Panc1 (cell line): Measurements from ENCODE around the gene TMC4. TPM values are rescaled to one million over a fixed set of nuclear protein-coding genes. Genes with fewer than 3 reads are reported as not detected.

Experiments
- ATAC-seq: fragments of 200-7000 bp; cut with Tn5 transposase; 2 replicates; pipeline ENCODE4 v1.9.1; 2020; ENCODE audit warnings: mild to moderate bottlenecking, moderate library complexity
- BruUV-seq: library from RNA; stranded (reverse); fragments of 400-500 nt; replicated peaks from 2 replicates; lab custom pipeline; 2021; lab: Mats Ljungman, UMichigan
- CTCF ChIA-PET: fragments of 300-600 bp; sonication (Branson Sonifier 250); formaldehyde crosslinking; loops from one replicate; lab custom pipeline; 2022; ENCODE audit warnings: antibody characterized with exemption; lab: Charles Lee
- POLR2A ChIA-PET: fragments of 300-600 bp; sonication (Branson Sonifier 250); formaldehyde crosslinking; loops from one replicate; lab custom pipeline; 2022; ENCODE audit warnings: antibody characterized with exemption; lab: Charles Lee
- DNase-seq: peaks from one replicate; pipeline ENCODE4 v3.0.0-alpha.2; 2010; ENCODE audit warnings: low read depth, low spot score
- H3K27ac ChIP-seq: 2 replicates; pipeline ENCODE4 v1.5.1; 2011; ENCODE audit warnings: mild to moderate bottlenecking, low read length, inconsistent platforms
- H3K27me3 ChIP-seq: fragments of 200-500 bp; sonication (Bioruptor generic); 2 replicates; pipeline ENCODE4 v1.6.0; 2014; ENCODE audit warnings: low read length, inconsistent platforms; ENCODE audit not compliant: control insufficient read depth, insufficient read depth
- H3K36me3 ChIP-seq: fragments of 200-500 bp; sonication (Bioruptor generic); 2 replicates; pipeline ENCODE4 v1.5.1; 2014; ENCODE audit warnings: inconsistent platforms, mild to moderate bottlenecking, low read length, moderate library complexity; ENCODE audit not compliant: control insufficient read depth, insufficient read depth
- H3K4me1 ChIP-seq: 2 replicates; pipeline ENCODE4 v1.5.1; 2011; ENCODE audit warnings: inconsistent platforms, mild to moderate bottlenecking, low read length, moderate library complexity; ENCODE audit not compliant: control insufficient read depth, insufficient read depth
- H3K4me3 ChIP-seq, 2 experiments: 2 replicates each; pipeline ENCODE4 v1.5.1; 2011 to 2012; ENCODE audit warnings: low read depth in 2 of 2, low read length in 2 of 2, mild to moderate bottlenecking in 2 of 2, inconsistent platforms in 1 of 2, moderate library complexity in 1 of 2
- H3K9me3 ChIP-seq: fragments of 200-500 bp; sonication (Bioruptor generic); 2 replicates; pipeline ENCODE4 v1.5.1; 2014; ENCODE audit warnings: low read depth, mild to moderate bottlenecking, inconsistent platforms, low read length, moderate library complexity; ENCODE audit not compliant: control insufficient read depth, insufficient read depth
- CTCF ChIP-seq: fragments of 450-650 bp; IDR thresholded peaks from 2 replicates; pipeline ENCODE4 v1.5.1; 2017; ENCODE audit warnings: mild to moderate bottlenecking
- POLR2AphosphoS5 ChIP-seq: IDR thresholded peaks from 2 replicates; pipeline ENCODE4 v1.6.1; 2012; ENCODE audit warnings: mild to moderate bottlenecking, low read depth, low read length, moderate library complexity
- SIN3A ChIP-seq: IDR thresholded peaks from 2 replicates; pipeline ENCODE4 v1.6.1; 2012; ENCODE audit warnings: low read depth, mild to moderate bottlenecking, low read length, moderate library complexity, borderline replicate concordance; ENCODE audit not compliant: insufficient read depth
- TCF7L2 ChIP-seq: IDR thresholded peaks from 2 replicates; pipeline ENCODE4 v1.6.1; 2011; ENCODE audit warnings: mild to moderate bottlenecking, low read depth, low read length, inconsistent platforms
- in situ Hi-C: cut with HindIII; loops from 2 replicates; pipeline ENCODE4 v1.10.0; 2016; ENCODE audit warnings: low sequenced_read_pairs, low pct_unique_long_range_greater_than_20kb
- intact Hi-C: fragments of 100-400 bp; cut with micrococcal nuclease; formaldehyde crosslinking; loops from one replicate; pipeline ENCODE4 v1.10.0; 2022; ENCODE audit not compliant: unreplicated experiment
- total RNA-seq: library from RNA; stranded (reverse); gene quantifications from one replicate; pipeline ENCODE4 v1.2.1, GENCODE V29; 2021; ENCODE audit not compliant: unreplicated experiment
- TF ChIP-seq, protein P1 (sequence below), 2 experiments: IDR thresholded peaks; 2 replicates each; pipeline ENCODE4 v1.6.1; 2011 to 2012; ENCODE audit warnings: low read depth in 2 of 2, control low read depth in 1 of 2, low read length in 1 of 2, mild to moderate bottlenecking in 1 of 2, moderate library complexity in 1 of 2; ENCODE audit not compliant: insufficient read depth in 1 of 2

Gene TMC4
- total RNA-seq, 1 experiment from 2014 or later: 5.1 TPM

DNA sequence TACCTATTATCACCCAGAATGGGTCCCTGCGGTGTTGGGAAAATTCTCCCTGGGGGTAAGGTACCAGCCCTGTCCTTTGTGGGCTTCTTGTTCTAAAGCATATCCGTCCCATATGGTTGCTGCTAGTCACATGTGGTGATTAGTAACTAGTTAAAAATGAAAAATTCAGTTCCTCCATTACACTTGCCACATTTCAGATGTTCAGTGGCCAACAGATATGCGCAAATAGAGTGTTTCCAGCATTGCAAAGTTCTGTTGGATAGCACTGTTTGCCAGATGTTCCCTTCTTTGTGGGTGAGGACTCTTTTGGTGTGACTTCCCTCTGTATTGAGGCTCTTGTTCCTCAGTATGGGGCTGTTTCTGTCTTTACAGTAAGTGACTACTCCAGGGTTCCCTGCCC is 31.6 kb downstream of the TMC4 start:
- DNase-seq (no peak), ATAC-seq (no peak)
- no TSS peak for BruUV-seq
- in situ Hi-C loops: no loop called here
- H3K27me3 ChIP-seq: no peaks in the 10 kb centered on the region
- ChIA-PET POLR2A (interaction anchor here (0.6 kb wide), 1 partner anchor 25 kb away, joined by 4 read pairs; no protein-coding TSS in a partner anchor), CTCF (no interaction called here)
- TF ChIP-seq CTCF (no peak), POLR2AphosphoS5 (no peak), SIN3A (no peak), TCF7L2 (no peak)
- TF ChIP-seq, protein P1, sequence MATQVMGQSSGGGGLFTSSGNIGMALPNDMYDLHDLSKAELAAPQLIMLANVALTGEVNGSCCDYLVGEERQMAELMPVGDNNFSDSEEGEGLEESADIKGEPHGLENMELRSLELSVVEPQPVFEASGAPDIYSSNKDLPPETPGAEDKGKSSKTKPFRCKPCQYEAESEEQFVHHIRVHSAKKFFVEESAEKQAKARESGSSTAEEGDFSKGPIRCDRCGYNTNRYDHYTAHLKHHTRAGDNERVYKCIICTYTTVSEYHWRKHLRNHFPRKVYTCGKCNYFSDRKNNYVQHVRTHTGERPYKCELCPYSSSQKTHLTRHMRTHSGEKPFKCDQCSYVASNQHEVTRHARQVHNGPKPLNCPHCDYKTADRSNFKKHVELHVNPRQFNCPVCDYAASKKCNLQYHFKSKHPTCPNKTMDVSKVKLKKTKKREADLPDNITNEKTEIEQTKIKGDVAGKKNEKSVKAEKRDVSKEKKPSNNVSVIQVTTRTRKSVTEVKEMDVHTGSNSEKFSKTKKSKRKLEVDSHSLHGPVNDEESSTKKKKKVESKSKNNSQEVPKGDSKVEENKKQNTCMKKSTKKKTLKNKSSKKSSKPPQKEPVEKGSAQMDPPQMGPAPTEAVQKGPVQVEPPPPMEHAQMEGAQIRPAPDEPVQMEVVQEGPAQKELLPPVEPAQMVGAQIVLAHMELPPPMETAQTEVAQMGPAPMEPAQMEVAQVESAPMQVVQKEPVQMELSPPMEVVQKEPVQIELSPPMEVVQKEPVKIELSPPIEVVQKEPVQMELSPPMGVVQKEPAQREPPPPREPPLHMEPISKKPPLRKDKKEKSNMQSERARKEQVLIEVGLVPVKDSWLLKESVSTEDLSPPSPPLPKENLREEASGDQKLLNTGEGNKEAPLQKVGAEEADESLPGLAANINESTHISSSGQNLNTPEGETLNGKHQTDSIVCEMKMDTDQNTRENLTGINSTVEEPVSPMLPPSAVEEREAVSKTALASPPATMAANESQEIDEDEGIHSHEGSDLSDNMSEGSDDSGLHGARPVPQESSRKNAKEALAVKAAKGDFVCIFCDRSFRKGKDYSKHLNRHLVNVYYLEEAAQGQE (IDR thresholded peaks at IDR 0.05; ENCODE audit: insufficient read depth in 1 of 2, low read depth in 2 of 2, low read length in 1 of 2): no peak
- no peak overlapping the region for H3K4me3 ChIP-seq
- H3K36me3 ChIP-seq: peaks cover 40% of the 10 kb centered on the region
- H3K9me3 ChIP-seq: no peaks in the 10 kb centered on the region
- peak overlapping the region; percentile 36; the same call in 1 of the 2 replicates for H3K27ac ChIP-seq
- intact Hi-C loops: no loop called here
- peaks cover 26% of the 10 kb centered on the region for H3K4me1 ChIP-seq

GRCh38 chr19:54138489-54139256 is 34.3 kb downstream of the TMC4 start:
- Histone ChIP-seq H3K9me3 (no peaks in the 10 kb centered on the region), H3K36me3 (peaks cover 16% of the 10 kb centered on the region), H3K27ac (peak overlapping the region; percentile 89), H3K4me3 (peak overlapping the region; percentile 68 to 78), H3K4me1 (peaks cover 30% of the 10 kb centered on the region), H3K27me3 (no peaks in the 10 kb centered on the region)
- ATAC-seq (no peak), DNase-seq (no peak)
- TF ChIP-seq TCF7L2 (0 out of 2 replicates have a peak, but pooled peaks have one; percentile 30), CTCF (no peak), POLR2AphosphoS5 (no peak), SIN3A (no peak)
- TF ChIP-seq, protein P1 (IDR thresholded peaks at IDR 0.05; ENCODE audit: insufficient read depth in 1 of 2, low read depth in 2 of 2, low read length in 1 of 2): no peak
- in situ Hi-C loops: no loop called here
- POLR2A ChIA-PET: no interaction called here
- BruUV-seq: no TSS peak
- intact Hi-C loops: no loop called here
- CTCF ChIA-PET: interaction anchor here (1.8 kb wide), 1 partner anchor 346 kb away, joined by 5 read pairs; no protein-coding TSS in a partner anchor
